ENCODE results near the gene TRPV5.

DNA sequence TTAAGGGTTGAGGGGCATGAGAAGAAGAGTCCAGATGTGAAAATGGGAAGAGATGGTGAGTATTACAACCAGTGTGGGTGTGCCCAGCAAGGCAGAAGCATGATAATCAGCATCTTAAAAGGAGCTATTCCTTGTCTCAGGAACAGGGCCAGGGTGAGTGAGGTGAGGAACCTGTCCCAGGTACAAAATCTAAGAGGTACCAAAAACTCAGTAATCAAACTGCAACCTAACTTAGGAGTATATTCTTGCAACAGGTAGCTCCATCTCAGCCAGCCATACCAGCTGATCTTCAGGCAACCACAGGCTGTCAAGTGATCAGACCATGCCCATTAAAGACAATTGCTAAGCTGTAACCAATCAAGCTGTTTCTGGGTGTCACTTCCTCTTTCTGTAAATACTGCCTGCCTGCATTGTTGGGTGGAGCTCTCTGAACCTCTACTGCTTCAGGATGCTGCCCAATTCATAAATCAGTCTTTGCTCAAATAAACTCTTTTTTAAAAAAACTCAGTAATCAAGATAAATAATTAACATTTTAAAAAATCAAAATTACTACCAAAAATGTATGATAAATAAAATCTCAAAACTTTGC is 21.2 kb upstream of the TRPV5 start:
- TF ChIP-seq, protein P1, sequence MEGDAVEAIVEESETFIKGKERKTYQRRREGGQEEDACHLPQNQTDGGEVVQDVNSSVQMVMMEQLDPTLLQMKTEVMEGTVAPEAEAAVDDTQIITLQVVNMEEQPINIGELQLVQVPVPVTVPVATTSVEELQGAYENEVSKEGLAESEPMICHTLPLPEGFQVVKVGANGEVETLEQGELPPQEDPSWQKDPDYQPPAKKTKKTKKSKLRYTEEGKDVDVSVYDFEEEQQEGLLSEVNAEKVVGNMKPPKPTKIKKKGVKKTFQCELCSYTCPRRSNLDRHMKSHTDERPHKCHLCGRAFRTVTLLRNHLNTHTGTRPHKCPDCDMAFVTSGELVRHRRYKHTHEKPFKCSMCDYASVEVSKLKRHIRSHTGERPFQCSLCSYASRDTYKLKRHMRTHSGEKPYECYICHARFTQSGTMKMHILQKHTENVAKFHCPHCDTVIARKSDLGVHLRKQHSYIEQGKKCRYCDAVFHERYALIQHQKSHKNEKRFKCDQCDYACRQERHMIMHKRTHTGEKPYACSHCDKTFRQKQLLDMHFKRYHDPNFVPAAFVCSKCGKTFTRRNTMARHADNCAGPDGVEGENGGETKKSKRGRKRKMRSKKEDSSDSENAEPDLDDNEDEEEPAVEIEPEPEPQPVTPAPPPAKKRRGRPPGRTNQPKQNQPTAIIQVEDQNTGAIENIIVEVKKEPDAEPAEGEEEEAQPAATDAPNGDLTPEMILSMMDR (IDR thresholded peaks at IDR 0.05; ENCODE audit: low read depth, low read length): no peak
- TF ChIP-seq EZH2phosphoT487 (IDR thresholded peaks at IDR 0.05; ENCODE audit: low read depth): no peak
